Loucy (cell line): Measurements from ENCODE around the gene PTPRC.

Experiments used
- H2AFZ ChIP-seq: fragments of 200-600 bp; sonication (generic); 2 replicates; pipeline ENCODE4 v1.6.0; 2016; ENCODE audit warnings: antibody characterized with exemption, mild to moderate bottlenecking, low read length, moderate library complexity
- H3F3A ChIP-seq: fragments of 200-600 bp; 2 replicates; pipeline ENCODE4 v1.6.0; 2016; ENCODE audit warnings: antibody characterized with exemption, low read depth, mild to moderate bottlenecking
- H3K27me3 ChIP-seq: fragments of 200-600 bp; sonication (generic); 2 replicates; pipeline ENCODE4 v1.6.1; 2014; ENCODE audit warnings: low read length, mild to moderate bottlenecking; ENCODE audit not compliant: insufficient read depth, poor library complexity, severe bottlenecking
- H3K36me3 ChIP-seq: fragments of 200-600 bp; sonication (generic); 2 replicates; pipeline ENCODE4 v1.6.1; 2016; ENCODE audit warnings: low read length; ENCODE audit not compliant: insufficient read depth
- H3K4me1 ChIP-seq: fragments of 200-600 bp; sonication (generic); 2 replicates; pipeline ENCODE4 v1.5.1; 2014; ENCODE audit warnings: low read length, mild to moderate bottlenecking; ENCODE audit not compliant: insufficient read depth, poor library complexity, severe bottlenecking
- H3K4me2 ChIP-seq: fragments of 200-600 bp; sonication (generic); 2 replicates; pipeline ENCODE4 v1.6.0; 2014; ENCODE audit warnings: antibody characterized with exemption, low read length, low read depth, mild to moderate bottlenecking; ENCODE audit not compliant: poor library complexity, severe bottlenecking
- H3K4me3 ChIP-seq: fragments of 200-600 bp; sonication (generic); 2 replicates; pipeline ENCODE4 v1.5.1; 2014; ENCODE audit warnings: low read length, mild to moderate bottlenecking, mixed read lengths; ENCODE audit not compliant: poor library complexity, severe bottlenecking
- H3K79me2 ChIP-seq: fragments of 200-600 bp; sonication (generic); 2 replicates; pipeline ENCODE4 v1.6.1; 2014; ENCODE audit warnings: low read length; ENCODE audit not compliant: insufficient read depth
- H3K9ac ChIP-seq: fragments of 200-600 bp; sonication (generic); 2 replicates; pipeline ENCODE4 v1.6.0; 2014; ENCODE audit warnings: mild to moderate bottlenecking, low read depth, low read length, moderate library complexity; ENCODE audit not compliant: poor library complexity, severe bottlenecking
- H3K9me2 ChIP-seq: fragments of 200-600 bp; sonication (generic); replicated peaks from 2 replicates; pipeline ENCODE4 v1.6.1; 2016; ENCODE audit warnings: low read depth, low read length, mixed read lengths
- H3K9me3 ChIP-seq: fragments of 200-600 bp; sonication (generic); 2 replicates; pipeline ENCODE4 v1.6.1; 2014; ENCODE audit warnings: mild to moderate bottlenecking, antibody characterized with exemption, low read length, low read depth; ENCODE audit not compliant: insufficient read depth
- H4K20me1 ChIP-seq: fragments of 200-600 bp; sonication (generic); 2 replicates; pipeline ENCODE4 v1.6.0; 2014; ENCODE audit warnings: antibody characterized with exemption, low read length, mild to moderate bottlenecking; ENCODE audit not compliant: insufficient read depth, poor library complexity, severe bottlenecking
- EZH2phosphoT487 ChIP-seq: fragments of 200-600 bp; IDR thresholded peaks from 2 replicates; pipeline ENCODE4 v1.6.1; 2018; ENCODE audit warnings: antibody characterized with exemption, mild to moderate bottlenecking, moderate library complexity, borderline replicate concordance
- TF ChIP-seq, protein P1 (sequence below): fragments of 200-600 bp; sonication (generic); conservative IDR thresholded peaks from 2 replicates; pipeline ENCODE4 v1.5.1; 2014; ENCODE audit warnings: mild to moderate bottlenecking, antibody characterized with exemption, low read length

PTPRC gene

DNA sequence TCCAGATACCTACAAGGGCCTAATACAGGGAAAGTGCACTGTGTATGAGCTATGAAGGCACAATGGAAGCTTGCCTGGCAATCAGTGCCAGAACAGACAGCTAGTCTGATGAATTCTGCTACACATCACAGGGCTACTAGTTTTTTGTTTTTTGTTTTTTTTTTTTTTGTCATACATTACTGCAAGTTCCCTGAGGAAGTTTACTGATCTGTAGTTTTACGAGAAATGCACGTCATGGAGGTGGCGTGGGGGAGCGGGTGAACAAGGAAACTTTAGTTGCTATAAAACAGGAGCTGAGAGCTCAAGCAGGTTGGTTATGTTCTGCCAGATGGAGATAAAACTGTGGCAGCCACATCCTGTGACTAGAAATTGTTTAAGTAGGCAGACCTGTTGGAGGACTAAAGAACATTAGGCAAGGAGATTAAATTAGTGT, 17.7 kb downstream of the PTPRC start:
- Histone ChIP-seq H3K9me3 (no peaks in the 10 kb centered on the region), H3K9me2 (no peaks in the 10 kb centered on the region), H3K4me2 (peak overlapping the region; percentile 95), H2AFZ (no peak overlapping the region), H3K27me3 (no peaks in the 10 kb centered on the region), H3K36me3 (peaks cover 37% of the 10 kb centered on the region), H3K9ac (peak overlapping the region; percentile 97), H3K79me2 (peaks cover 96% of the 10 kb centered on the region), H3F3A (peaks cover 23% of the 10 kb centered on the region), H3K4me3 (peak overlapping the region; percentile 85), H4K20me1 (peaks cover 37% of the 10 kb centered on the region), H3K4me1 (peaks cover 85% of the 10 kb centered on the region)
- TF ChIP-seq, protein P1, sequence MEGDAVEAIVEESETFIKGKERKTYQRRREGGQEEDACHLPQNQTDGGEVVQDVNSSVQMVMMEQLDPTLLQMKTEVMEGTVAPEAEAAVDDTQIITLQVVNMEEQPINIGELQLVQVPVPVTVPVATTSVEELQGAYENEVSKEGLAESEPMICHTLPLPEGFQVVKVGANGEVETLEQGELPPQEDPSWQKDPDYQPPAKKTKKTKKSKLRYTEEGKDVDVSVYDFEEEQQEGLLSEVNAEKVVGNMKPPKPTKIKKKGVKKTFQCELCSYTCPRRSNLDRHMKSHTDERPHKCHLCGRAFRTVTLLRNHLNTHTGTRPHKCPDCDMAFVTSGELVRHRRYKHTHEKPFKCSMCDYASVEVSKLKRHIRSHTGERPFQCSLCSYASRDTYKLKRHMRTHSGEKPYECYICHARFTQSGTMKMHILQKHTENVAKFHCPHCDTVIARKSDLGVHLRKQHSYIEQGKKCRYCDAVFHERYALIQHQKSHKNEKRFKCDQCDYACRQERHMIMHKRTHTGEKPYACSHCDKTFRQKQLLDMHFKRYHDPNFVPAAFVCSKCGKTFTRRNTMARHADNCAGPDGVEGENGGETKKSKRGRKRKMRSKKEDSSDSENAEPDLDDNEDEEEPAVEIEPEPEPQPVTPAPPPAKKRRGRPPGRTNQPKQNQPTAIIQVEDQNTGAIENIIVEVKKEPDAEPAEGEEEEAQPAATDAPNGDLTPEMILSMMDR: no peak

DNA sequence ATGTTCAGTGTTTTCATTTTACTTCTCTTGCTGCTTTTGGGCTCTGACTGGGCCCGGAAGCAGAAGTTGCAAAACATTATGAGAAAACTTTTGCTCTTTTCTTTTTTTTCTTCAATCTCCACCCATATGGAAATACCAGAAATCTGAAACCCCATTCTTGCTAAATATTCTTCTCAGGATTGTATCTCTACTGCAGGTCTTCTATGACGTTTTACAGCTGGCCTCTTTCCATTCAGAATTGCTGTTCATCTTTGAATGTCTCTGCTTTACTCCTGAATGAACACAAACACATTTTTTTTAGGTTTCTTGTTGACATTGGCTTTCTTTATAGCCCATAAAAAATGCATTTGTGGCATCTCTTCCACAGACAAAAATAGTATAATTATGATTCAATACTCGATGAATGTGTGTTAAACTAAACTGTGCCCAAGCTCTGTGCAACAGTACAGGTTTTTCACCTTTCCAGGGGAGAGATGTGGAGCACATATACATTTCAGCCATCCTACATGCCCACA, 18.8 kb downstream of the PTPRC start:
- Histone ChIP-seq H3K9ac (peak overlapping the region; percentile 73), H3F3A (peaks cover 18% of the 10 kb centered on the region), H3K4me3 (peak overlapping the region; percentile 85), H2AFZ (no peak overlapping the region), H3K36me3 (peaks cover 42% of the 10 kb centered on the region), H3K79me2 (peaks cover 96% of the 10 kb centered on the region), H3K9me3 (no peaks in the 10 kb centered on the region), H3K4me2 (peak overlapping the region; percentile 95), H4K20me1 (peaks cover 43% of the 10 kb centered on the region), H3K9me2 (no peaks in the 10 kb centered on the region), H3K27me3 (no peaks in the 10 kb centered on the region), H3K4me1 (peaks cover 80% of the 10 kb centered on the region)
- TF ChIP-seq, protein P1: no peak
- TF ChIP-seq EZH2phosphoT487: no peak

DNA sequence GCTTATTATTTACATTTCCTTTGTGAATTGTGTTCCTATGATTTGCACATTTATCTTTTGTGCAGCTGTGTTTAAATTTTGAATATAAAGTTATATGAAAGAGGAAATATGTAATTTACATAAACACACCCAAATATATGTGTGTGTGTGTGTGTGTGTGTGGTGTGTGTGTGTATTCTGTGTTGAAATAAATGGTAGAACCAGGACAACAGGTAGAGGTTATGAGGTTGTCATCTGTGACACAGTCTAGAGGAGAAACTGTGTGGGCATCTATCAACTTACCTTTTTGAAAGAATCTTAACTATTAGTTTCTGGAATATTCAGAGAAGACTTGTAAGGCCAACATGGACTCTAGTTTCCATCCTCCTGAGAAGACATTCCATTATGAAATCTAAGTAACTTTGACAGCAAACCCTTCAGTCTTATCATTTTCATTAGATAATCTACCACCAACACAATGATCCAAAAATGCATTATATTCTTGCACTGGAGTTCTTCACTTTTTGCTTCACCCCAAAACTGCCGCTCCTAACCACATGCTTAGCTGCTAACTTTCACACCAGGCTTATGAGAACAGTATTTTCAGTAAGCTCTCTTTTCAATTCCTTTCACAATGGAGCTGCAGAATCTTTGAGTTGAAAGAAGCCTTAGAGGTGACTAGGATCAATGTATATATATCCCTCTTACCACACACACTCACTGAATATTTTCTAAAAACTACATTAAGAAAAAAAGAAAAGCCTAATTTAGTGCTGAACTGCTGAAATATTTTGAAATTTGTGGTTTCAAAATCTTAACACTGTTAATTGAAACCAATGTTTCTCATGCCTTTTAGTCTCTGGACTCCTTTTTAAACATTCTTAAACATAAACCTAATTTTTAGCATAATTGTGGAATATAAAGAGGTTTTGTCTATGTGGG, 21.8 kb downstream of the PTPRC start:
- H3K9me3 ChIP-seq: no peaks in the 10 kb centered on the region
- no peak overlapping the region for H2AFZ ChIP-seq
- no peaks in the 10 kb centered on the region for H3K9me2 ChIP-seq
- H3K27me3 ChIP-seq: no peaks in the 10 kb centered on the region
- peak overlapping the region; percentile 57 for H3K4me2 ChIP-seq
- H3K36me3 ChIP-seq: peaks cover 50% of the 10 kb centered on the region
- H3F3A ChIP-seq: peaks cover 13% of the 10 kb centered on the region
- peak overlapping the region; percentile 38 for H3K4me3 ChIP-seq
- TF ChIP-seq, protein P1: no peak
- no peak for TF ChIP-seq EZH2phosphoT487
- peaks cover 75% of the 10 kb centered on the region for H3K4me1 ChIP-seq
- peak overlapping the region; percentile 37 for H3K9ac ChIP-seq
- H4K20me1 ChIP-seq: peaks cover 65% of the 10 kb centered on the region
- H3K79me2 ChIP-seq: peaks cover 96% of the 10 kb centered on the region
